Caki2 (cell line): ENCODE results near the gene ECSIT. TPM values are rescaled to one million over a fixed set of nuclear protein-coding genes. Genes with fewer than 3 reads are reported as not detected.
A peak's percentile ranks its signal among the peaks of the same experiment; 100 is the strongest.
"Not testable (repeated sequence)": the region's sequence is repeated elsewhere in the genome, so short reads cannot be mapped to it uniquely, and the experiment has no call there.

Source experiments
- DNase-seq: peaks from one replicate; pipeline ENCODE4 v3.0.0-alpha.2; 2015; ENCODE audit warnings: low read depth
- in situ Hi-C: cut with HindIII; loops from 2 replicates; pipeline ENCODE4 v1.10.0; 2016; ENCODE audit warnings: low sequenced_read_pairs, low pct_unique_long_range_greater_than_20kb, mixed read lengths
- total RNA-seq: library from RNA; depleted of rRNA; stranded (reverse); fragments of >200 nt; shearing (Covaris generic); gene quantifications from 2 replicates; pipeline ENCODE4 v1.2.3, GENCODE V29; 2014; ENCODE audit warnings: low replicate concordance

The ECSIT gene
- total RNA-seq, 1 experiment from 2014 or later: 106 TPM

- in situ Hi-C loops: no loop called here
- DNase-seq: peak; percentile 87
Observed at GRCh38 chr19:11482384-11483050, 46.4 kb downstream of the ECSIT start.

GRCh38 chr19:11481534-11482383 lies 47.2 kb downstream of the ECSIT start:
- in situ Hi-C loops: no loop called here

DNA sequence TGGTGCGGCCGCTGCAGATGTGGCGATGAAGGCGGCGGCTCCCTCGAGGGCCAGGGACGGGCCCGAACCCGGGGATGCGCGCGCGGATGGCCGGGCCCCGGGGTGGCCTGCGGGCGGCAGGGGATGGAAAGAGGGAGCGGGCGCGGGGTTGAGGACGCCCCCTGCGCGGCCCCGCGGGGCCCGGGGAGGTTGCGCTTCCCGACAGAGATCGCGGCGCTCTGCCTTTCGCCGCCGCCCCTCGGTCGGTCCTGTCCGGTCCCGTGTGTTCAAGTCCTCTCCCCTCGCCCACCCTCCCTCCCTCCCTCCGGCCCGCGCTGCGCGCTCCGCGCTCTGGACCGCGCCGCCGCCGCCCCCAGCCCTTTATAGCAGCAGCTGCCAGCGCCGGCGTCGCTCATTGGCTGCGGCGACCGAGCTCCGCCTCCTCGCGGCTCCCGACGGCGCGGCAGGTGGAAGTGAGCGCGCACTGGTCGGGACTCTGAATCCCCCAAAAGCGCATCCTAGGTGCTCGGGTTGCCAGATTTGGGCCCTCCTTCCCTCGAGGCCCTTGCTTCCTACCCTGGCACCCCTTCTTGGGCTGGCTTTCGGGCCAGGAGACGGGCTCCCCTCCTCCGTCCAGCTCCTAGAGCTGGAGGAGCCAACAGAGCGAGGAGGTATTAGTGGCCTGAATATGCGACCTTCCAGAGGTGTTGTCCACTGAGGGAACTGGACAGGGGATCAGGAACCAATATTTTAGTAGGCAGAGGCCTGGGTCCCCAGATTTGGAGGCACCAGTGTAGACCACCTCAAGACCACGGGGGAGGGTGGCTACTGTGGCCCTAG lies 48.0 kb downstream of the ECSIT start, which contains the start of gene ELAVL3:
ELAVL3 (minus strand) TSS at position 332 of the 819 bp plus-strand sequence. CDS start 438 bp downstream, outside the sequence.
- no peak for DNase-seq
- in situ Hi-C loops: no loop called here

More at GRCh38 chr19:11481534-11482383, 47.2 kb downstream of the ECSIT start:
- peak; percentile 96 for DNase-seq

DNA sequence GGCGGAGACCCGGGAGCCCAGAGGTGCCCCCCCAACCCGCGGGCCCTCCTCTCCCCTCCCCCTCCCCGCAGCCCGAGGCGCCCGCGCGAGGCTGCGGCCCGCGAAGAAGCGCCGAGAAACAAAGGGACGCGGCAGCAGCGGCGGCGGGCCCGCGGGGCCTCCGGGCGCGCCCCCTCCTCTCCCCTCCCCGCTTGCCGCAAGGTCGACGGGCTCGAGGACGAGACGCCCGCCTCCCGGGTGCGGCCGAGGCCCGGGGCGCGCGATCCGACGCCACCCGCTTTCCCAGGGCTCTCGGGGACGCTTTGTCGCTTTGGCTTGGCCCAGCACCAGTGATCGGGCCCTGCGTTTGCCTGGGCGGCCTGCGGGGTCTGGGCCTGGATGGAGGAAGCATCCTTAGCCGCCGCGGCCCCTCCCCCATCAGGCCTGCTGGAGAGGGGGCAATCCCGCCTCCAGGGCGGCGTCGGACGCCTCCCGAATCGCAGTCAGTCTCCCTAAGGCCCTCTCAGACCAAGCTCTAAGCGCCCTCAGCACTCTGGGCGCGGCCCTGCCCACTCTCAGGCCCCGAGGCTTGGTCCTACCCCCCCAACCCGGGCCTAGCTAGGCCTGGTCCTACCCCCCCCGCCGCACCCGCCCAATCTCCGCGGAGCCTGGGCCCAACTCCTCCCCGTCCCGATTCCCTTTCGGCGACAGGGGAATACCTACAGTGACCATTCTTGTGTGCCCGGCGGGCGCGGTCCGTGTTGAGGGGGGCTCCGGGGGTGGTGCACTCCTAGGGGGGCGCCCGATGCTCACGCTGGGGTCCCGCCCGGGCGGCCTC lies 48.8 kb downstream of the ECSIT start:
- DNase-seq: no peak
- in situ Hi-C loops: no loop called here

- DNase-seq: no peak
- in situ Hi-C loops: no loop called here
Observed at GRCh38 chr19:11479090-11479897, 49.6 kb downstream of the ECSIT start.

DNA sequence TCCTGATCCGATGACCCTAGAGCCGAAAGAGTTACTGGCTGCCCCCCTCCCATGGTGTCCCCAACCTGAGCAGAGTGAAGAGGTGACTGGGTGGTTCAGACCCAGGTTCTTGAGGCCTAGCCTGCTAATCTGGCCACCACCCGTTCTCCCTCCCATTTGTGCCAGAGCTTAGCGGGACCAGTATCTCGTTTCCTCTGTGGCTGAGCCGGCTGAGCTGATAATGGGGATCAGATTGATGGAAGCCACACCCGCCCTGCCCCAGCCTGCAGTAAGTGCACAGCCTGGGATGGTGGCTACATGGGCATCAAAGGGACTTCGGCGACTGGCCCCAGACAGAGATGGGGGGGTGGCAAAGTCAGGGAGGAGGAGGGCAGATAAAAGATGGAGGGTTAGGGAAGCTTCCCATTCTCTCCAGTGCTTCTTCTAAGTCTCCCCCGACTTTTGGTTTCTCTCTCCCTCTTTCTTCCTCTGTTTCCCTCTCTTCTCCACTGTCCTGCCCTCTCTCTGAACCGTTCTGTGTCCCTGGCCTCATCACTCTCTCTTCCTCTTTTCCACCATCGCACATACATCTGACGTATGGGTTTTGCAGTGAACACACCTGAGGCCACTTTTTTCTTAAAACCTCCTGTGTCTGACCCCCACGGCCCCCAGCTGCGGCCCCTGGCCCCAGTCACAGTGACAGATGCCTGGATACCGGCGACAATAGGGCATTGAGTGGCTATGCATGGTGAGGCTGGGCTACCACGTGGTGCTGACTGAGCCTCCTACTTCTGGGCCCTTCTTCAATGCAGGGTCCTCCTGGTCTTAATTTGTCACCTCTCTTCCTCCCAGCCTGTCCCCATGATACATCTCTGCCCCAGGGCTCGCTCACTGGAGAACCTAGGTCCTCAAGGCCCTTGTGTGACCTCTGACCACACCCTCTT lies 50.5 kb downstream of the ECSIT start:
- in situ Hi-C loops: no loop called here
- no peak for DNase-seq

- DNase-seq: no peak
- in situ Hi-C loops: no loop called here
Observed at GRCh38 chr19:11475861-11476260, 53.1 kb downstream of the ECSIT start.

GRCh38 chr19:11475343-11475742 lies 53.6 kb downstream of the ECSIT start:
- DNase-seq: peak; percentile 32
- in situ Hi-C loops: not testable (repeated sequence)

GRCh38 chr19:11473725-11474124 lies 55.2 kb downstream of the ECSIT start:
- in situ Hi-C loops: no loop called here
- DNase-seq: no peak

GRCh38 chr19:11468266-11468845 lies 60.6 kb downstream of the ECSIT start:
- in situ Hi-C loops, DNase-seq: not testable (repeated sequence)

DNA sequence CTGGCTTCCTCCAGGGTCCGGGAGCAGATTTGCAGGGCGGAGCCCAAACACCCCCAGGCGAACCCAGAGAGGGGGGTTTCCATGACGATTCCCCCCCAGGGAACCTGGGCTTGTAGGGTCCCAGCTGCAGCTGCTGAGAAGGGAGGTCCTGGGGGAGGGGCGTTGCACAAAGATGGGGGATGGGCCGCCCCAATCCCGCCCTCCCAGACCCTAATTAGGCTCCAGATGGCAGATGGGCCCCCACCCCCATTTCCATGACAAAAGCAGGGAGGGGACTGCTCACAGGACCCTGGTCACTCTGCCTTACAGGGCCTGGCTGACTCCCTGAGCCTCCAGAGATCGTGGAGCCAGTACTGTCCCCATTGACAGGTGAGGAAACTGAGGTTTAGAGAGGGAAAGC lies 63.3 kb downstream of the ECSIT start:
- no peak for DNase-seq
- in situ Hi-C loops: no loop called here

GRCh38 chr19:11464333-11465265 lies 64.3 kb downstream of the ECSIT start:
- no peak for DNase-seq
- in situ Hi-C loops: no loop called here

DNA sequence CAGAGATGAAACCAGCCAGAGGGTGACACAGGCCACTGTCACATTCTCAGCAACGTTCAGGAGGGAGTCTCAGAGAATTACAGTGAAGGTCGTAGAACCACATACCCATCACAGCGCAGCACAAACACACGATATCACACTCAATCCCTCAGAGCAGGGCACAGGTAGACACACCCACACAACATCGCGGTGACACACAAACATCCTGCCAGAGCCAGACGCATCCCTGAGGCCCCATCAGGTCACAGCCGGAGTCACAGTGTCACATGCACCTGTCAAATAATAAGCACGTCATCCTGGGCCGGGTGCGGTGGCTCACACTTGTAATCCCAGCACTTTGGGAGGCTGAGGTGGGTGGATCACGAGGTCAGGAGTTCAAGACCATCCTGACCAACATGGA lies 65.5 kb downstream of the ECSIT start:
- in situ Hi-C loops: no loop called here
- no peak for DNase-seq

DNA sequence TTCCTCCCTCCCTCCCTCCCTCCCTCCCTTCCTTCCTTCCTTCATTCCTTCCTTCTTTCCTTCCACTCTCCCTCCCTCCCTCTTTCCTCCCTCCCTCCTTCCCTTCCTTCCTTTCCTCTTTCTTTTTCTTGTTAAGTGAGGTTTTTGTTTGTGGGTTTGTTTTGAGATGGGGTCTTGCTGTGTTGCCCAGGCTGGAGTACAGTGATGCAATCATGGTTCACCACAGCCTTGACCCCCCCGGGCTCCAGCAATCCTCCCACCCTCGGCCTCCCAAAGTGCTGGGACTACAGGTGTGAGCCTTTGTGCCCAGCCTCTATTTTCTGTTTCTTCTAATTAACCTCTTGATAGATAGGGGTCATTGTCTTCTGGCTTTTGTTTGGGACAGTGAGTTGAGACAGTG lies 67.5 kb downstream of the ECSIT start:
- in situ Hi-C loops: no loop called here
- DNase-seq: no peak

DNA sequence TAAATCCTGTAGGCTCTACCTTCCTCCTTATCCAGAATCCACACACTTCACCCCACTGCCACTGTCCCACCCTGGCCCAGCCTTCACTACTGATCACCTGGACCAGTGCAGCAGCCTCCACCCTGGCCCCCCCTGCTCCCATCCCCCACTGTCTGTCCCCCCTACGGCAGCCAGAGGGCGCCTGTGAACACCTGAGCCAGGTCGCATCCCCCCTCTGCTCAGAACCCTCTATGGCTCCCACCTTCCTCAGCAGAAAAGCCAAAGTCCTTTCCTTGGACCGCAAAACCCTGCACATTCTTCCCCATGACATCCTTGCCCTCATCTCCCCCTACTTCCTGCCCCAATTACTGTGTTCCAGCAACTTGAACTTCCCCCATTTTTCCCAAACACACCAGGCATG lies 68.7 kb downstream of the ECSIT start:
- DNase-seq: no peak
- in situ Hi-C loops: no loop called here
